ENCODE data around the gene GLTP. TPM values are rescaled to one million over a fixed set of nuclear protein-coding genes. Genes with fewer than 3 reads are reported as not detected.

Gene GLTP
- total RNA-seq, 1 donor from 2014 or later, result 51.2 TPM

DNA sequence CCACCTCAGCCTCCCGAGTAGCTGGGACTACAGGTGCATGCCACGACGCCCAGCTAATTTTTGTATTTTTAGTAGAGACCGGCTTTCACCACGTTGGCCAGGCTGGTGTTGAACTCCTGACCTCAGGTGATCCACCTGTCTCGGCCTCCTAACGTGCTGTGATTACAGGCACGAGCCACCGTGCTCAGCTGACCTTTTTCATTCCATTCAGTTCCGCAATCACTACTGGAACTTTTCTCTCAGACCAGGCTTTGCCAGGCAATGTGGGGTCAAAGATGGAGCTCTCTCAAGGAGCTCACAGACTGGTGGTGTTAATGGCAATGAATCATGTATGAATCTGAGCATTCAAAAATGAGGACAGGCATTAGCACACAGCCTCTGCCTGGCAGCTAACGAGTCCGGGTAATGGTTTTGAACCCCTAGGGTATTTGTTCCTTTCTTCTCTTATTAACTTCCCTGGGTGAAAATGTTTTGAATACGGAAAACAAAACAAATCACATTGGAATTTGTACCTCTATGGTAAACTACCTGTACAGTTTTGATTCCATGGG lies 10.4 kb upstream of the GLTP start:
- H3K27me3 Mint-ChIP-seq (ENCODE audit: unreplicated experiment), result peaks cover 2% of the 10 kb centered on the region
- H3K4me3 Mint-ChIP-seq (ENCODE audit: unreplicated experiment), result no peak overlapping the region
- no peak overlapping the region for H3K27ac Mint-ChIP-seq (ENCODE audit: unreplicated experiment)
- H3K4me1 Mint-ChIP-seq (ENCODE audit: unreplicated experiment), result peaks cover 19% of the 10 kb centered on the region
- DNase-seq (ENCODE audit: low spot score), result no peak
- no peaks in the 10 kb centered on the region for H3K9me3 Mint-ChIP-seq (ENCODE audit: unreplicated experiment)
- TF ChIP-seq CTCF (IDR thresholded peaks at IDR 0.05; ENCODE audit: unreplicated experiment), result no peak
- no peaks in the 10 kb centered on the region for H3K36me3 Mint-ChIP-seq (ENCODE audit: low read depth, unreplicated experiment)

DNA sequence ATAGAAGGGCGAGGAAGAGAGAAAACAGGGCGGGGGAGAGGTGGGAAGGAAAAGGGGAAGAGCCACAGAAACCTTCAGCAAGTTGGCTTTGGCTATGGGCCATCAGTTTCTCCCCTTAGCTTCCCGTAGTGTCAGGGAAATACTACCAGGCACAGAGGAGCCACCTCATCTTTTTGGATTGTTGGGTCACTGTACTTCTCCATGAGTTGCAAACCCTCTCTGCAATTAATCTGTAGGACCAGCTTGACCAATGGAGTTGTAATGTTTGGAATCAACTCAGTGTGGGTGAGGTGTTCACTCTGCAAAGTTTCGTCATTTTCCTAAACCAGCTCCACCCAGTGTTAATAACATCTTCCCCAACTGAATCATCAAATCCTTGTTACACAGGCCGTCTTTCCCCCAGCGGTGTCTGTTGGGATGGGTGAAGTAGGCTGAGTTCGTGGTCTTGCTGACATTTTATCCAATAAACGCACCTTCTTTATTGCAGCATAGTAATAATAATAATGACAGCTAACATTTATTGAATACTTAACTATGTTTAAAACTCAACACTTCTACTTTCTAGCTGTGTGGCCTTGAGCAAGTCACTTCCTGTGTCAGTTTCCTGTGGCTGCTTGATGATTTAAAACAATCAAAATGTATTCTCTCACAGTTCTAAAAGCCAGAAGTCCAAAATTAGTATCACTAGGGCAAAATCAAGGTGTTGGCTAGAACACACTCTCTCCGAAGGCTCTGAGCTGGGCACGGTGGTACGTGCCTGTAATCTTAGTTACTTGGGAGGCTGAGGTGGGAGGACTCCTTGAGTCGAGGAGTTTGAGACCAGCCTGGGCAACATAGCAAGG lies 8.1 kb upstream of the GLTP start:
- Mint-ChIP-seq H3K27me3 (ENCODE audit: unreplicated experiment) (peaks cover 9% of the 10 kb centered on the region), H3K36me3 (ENCODE audit: low read depth, unreplicated experiment) (no peaks in the 10 kb centered on the region), H3K4me1 (ENCODE audit: unreplicated experiment) (peaks cover 33% of the 10 kb centered on the region), H3K27ac (ENCODE audit: unreplicated experiment) (peak overlapping the region; percentile 48), H3K4me3 (ENCODE audit: unreplicated experiment) (no peak overlapping the region), H3K9me3 (ENCODE audit: unreplicated experiment) (no peaks in the 10 kb centered on the region)
- no peak for DNase-seq (ENCODE audit: low spot score)
- no peak for TF ChIP-seq CTCF (IDR thresholded peaks at IDR 0.05; ENCODE audit: unreplicated experiment)

DNA sequence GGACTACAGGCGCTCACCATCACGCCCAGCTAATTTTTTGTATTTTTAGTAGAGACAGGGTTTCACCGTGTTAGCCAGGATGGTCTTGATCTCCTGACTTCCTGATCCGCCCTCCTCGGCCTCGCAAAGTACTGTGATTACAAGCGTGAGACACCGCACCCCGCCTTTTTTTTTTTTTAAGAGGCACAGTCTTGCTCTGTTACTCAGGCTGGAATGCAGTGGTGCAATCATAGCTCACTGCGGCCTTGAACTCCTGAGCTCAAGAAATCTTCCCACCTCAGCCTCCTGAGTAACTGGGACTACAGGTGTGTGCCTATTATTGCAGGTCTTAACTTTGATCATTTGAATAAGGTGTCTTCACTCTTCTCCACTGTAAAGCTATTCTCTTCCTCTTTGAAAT lies 5.3 kb upstream of the GLTP start:
- no peaks in the 10 kb centered on the region for H3K9me3 Mint-ChIP-seq (ENCODE audit: unreplicated experiment)
- TF ChIP-seq CTCF (IDR thresholded peaks at IDR 0.05; ENCODE audit: unreplicated experiment), result no peak
- peaks cover 7% of the 10 kb centered on the region for H3K36me3 Mint-ChIP-seq (ENCODE audit: low read depth, unreplicated experiment)
- peaks cover 45% of the 10 kb centered on the region for H3K4me1 Mint-ChIP-seq (ENCODE audit: unreplicated experiment)
- no peak overlapping the region for H3K27ac Mint-ChIP-seq (ENCODE audit: unreplicated experiment)
- H3K27me3 Mint-ChIP-seq (ENCODE audit: unreplicated experiment), result peaks cover 16% of the 10 kb centered on the region
- H3K4me3 Mint-ChIP-seq (ENCODE audit: unreplicated experiment), result no peak overlapping the region
- no peak for DNase-seq (ENCODE audit: low spot score)

- Mint-ChIP-seq H3K4me1 (ENCODE audit: unreplicated experiment) (peaks cover 53% of the 10 kb centered on the region), H3K27ac (ENCODE audit: unreplicated experiment) (peak overlapping the region; percentile 70), H3K36me3 (ENCODE audit: low read depth, unreplicated experiment) (peaks cover 7% of the 10 kb centered on the region), H3K27me3 (ENCODE audit: unreplicated experiment) (peaks cover 18% of the 10 kb centered on the region), H3K4me3 (ENCODE audit: unreplicated experiment) (no peak overlapping the region), H3K9me3 (ENCODE audit: unreplicated experiment) (no peaks in the 10 kb centered on the region)
- TF ChIP-seq CTCF (IDR thresholded peaks at IDR 0.05; ENCODE audit: unreplicated experiment), result no peak
- no peak for DNase-seq (ENCODE audit: low spot score)
These were observed 3.1 kb upstream of the GLTP start for GRCh38 chr12:109883461-109883860.

GRCh38 chr12:109881752-109882151 lies 1.4 kb upstream of the GLTP start:
- H3K4me3 Mint-ChIP-seq (ENCODE audit: unreplicated experiment), result peak overlapping the region; percentile 95
- peak overlapping the region; percentile 45 for H3K27ac Mint-ChIP-seq (ENCODE audit: unreplicated experiment)
- peaks cover 57% of the 10 kb centered on the region for H3K4me1 Mint-ChIP-seq (ENCODE audit: unreplicated experiment)
- H3K36me3 Mint-ChIP-seq (ENCODE audit: low read depth, unreplicated experiment), result peaks cover 12% of the 10 kb centered on the region
- DNase-seq (ENCODE audit: low spot score), result no peak
- peaks cover 20% of the 10 kb centered on the region for H3K27me3 Mint-ChIP-seq (ENCODE audit: unreplicated experiment)
- TF ChIP-seq CTCF (IDR thresholded peaks at IDR 0.05; ENCODE audit: unreplicated experiment), result no peak
- H3K9me3 Mint-ChIP-seq (ENCODE audit: unreplicated experiment), result no peaks in the 10 kb centered on the region
